HG02885 (cell line): ENCODE data around the gene TNPO1.

Experiments
- ATAC-seq: cut with Tn5 transposase; IDR thresholded peaks from one replicate; pipeline ENCODE4 v1.9.1; 2021; ENCODE audit warnings: mild to moderate bottlenecking; ENCODE audit not compliant: unreplicated experiment, poor library complexity

The TNPO1 gene

DNA sequence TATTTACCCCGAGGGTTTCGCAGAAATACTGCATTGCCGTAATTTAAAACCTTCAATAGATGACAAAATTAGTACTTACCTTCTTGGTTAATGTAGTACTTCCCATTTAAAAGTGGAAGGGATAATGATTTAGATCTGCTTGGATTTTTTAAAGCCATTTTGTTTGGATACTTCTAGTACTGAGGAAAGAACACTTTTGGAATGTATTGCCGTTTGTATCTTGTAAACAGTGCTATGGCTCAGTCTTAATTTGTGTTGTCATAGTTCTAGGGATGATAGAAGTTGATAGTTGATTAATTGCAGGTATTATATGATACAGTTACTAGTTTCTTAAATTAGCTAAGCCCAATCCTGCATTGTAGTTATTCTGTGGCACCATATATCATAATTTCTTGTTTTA lies 33.1 kb downstream of the TNPO1 start:
- ATAC-seq = no peak

GRCh38 chr5:72850113-72850512 lies 33.7 kb downstream of the TNPO1 start:
- ATAC-seq = no peak

- ATAC-seq = no peak
These were observed 35.9 kb downstream of the TNPO1 start for GRCh38 chr5:72852356-72852755.

DNA sequence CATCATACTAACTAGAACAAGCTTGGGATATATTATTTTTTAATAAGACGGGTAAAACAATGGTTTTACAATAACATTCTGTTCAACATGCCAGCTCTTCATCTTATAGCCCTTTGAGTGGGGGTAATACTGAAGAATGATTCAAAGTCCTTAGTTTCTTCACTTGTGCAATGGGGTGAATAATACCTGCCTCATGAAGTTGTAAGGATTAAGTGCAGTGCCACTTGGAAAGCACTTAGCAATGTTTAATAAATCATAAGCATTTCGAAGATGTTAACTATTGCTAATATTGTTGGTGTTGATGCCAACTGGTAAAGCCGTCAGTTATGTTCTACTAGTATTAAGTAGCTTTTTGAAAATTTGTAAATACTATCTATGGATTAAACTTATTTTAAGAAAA lies 38.0 kb downstream of the TNPO1 start:
- no peak for ATAC-seq

- ATAC-seq = no peak
These were observed 39.4 kb downstream of the TNPO1 start for GRCh38 chr5:72855821-72856220.

- no peak for ATAC-seq
These were observed 40.9 kb downstream of the TNPO1 start for GRCh38 chr5:72857396-72857795.

- no peak for ATAC-seq
These were observed 42.7 kb downstream of the TNPO1 start for GRCh38 chr5:72859127-72859526.

DNA sequence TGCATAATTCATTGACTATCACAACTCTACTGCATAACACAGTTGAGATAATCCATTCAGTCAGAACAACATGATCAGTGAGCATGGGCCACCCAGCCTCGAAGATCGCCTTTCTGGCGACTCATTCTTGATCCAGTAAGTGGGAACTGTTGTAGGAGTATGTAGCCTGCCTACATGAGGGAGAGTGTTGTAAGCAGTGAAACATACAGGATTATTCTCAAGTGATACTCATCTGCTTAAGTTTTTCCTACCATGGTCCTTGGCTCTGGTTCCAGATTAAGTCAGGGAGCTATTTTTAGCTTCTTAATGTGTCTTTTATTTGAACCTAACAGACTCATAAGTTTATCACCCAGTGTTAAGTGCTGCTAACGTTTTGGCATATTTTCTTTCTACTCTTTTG lies 44.0 kb downstream of the TNPO1 start:
- no peak for ATAC-seq

DNA sequence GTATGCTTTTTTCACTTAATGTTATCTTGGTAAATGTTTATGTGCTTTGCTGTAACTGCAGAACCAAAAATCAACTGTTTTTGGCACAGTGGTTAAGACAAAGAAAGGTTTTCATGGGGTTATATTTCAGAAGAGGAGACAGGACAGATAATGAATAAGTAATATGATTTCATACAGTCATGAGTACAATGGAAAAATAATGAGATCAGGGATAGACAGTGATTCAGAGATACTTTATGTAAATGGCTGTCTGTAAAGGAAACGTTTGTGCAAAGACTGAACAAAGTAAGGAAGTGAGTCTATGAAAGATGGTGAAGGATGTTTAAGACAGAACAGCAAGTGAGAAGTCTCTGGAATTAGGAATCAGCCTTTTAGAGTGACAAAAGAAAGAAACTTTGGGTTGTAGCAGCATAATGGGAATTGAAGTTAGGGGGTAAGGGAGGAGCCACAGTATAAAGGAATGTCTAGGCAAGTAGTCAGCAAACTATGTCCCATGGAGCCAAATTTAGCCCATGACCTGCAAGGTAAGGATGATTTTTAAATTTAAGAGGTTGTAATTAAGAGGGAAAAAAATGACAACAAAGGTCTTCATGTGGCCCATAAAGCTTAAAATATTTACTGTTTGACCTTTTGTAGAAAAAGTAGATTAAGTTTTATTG lies 55.0 kb downstream of the TNPO1 start:
- ATAC-seq = no peak

DNA sequence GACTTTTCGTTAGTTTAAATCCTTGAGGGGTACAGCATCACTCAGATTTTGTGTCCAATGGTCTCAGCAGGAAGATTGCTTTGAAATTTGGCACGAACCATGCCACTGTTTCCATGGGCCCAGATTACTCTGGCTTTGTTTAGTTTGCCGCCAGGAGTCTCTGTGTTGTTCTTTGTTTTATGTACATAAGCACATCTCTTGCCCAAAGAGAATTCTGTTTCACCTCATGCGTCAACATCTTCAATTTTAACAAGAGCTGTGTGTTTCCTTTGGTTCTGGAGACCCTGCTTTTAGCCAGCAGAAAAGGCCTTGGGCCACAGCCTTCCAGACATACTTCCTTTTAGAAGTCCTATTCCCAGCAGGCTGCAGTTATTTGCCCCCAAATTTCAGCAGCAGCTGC lies 62.4 kb downstream of the TNPO1 start:
- ATAC-seq = no peak

DNA sequence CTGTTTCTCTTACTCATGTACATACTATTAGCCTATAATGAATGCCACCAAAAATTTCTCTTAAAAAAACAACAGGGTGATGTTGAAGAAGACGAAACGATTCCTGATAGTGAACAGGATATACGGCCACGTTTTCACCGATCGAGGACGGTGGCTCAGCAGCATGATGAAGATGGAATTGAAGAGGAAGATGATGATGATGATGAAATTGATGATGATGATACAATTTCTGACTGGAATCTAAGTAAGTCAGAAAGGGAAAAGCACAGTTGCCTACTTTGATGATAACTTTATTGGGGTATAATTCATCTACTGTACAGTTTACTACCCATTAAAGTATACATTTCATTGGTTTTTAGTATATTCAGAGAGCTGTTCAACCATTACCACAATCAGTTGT lies 66.5 kb downstream of the TNPO1 start:
- ATAC-seq = no peak

- no peak for ATAC-seq
These were observed 67.4 kb downstream of the TNPO1 start for GRCh38 chr5:72883850-72884249.

DNA sequence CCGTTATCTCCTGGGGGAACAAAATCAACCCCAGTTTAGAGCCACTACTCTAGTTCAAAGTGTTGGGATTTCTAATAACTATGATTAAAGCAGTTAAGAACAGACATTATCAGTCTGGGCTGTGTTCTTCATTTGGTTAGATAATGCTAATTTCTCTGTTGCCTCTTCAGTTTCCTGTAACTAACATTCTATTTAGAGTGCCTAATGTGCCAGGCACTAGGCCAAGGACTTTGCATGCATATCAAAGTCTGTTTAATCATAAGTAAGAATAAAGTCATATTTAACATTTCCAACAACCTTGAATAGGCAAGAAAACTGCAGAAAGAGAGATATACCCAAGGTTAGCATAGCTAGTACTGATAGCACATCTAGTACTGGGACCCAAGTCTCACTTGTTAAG lies 68.4 kb downstream of the TNPO1 start:
- ATAC-seq = no peak

- ATAC-seq = no peak
These were observed 69.4 kb downstream of the TNPO1 start for GRCh38 chr5:72885824-72886223.

DNA sequence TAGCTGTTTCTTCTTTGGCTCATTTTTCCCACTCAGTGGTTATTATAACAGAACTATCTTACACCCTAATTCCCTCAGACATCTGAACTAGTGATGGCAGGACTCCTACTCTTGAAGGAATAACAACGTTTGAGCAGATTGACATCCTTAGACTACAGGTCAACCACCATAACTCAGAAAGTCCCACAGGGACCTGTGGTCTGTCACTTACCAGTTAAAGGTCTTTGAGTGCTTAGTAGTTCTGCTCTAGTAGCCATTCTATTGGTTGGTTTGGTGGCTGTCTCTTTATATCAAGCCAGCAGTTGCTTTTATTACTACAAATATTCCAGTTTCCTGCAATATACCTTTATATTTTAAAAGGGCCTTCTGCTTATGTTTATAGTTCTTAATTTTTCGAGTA lies 72.1 kb downstream of the TNPO1 start:
- ATAC-seq = no peak

DNA sequence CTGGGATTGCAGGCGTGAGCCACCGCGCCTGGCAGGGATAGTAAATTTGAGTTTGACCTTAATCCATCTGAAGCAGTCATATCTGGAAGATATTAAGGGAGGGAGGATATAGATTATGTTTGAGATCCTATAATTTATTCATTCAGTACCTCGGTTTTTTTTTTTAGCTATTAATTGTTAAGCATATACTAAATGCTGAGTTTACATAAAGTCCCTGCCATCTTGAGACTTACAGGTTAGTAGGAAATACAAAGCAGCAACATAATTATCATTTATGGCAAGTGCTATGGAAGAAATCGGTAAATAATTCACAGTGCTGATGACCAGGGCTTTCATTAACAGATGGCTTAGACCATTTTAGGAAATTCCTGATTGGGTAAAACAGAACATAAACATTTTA lies 72.9 kb downstream of the TNPO1 start:
- ATAC-seq = no peak

GRCh38 chr5:72892846-72893245 lies 76.4 kb downstream of the TNPO1 start:
- no peak for ATAC-seq

GRCh38 chr5:72895758-72896157 lies 79.3 kb downstream of the TNPO1 start:
- ATAC-seq = no peak

GRCh38 chr5:72906806-72907205 lies 90.3 kb downstream of the TNPO1 start:
- no peak for ATAC-seq

DNA sequence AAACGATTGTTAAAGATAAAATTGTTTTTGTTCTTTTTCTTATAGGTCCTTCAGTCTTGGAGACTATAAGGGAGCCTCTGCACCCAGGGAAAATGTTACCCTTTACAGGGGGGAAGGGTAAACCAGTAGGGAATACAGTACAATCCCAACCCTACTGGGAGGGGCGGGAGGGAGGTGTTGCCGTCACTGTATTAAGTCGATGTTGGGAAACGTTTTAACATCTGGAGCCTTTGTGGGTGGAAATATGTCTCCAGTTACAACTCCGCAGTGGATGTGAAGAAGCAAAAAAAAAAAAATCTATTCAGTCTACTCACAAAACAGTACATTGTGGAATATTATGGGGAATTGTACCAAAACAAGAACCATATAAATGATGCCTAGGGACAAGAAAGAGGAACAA lies 92.2 kb downstream of the TNPO1 start:
- ATAC-seq = no peak

GRCh38 chr5:72917371-72917776 lies 100.9 kb downstream of the TNPO1 start:
- ATAC-seq = no peak

GRCh38 chr5:72920690-72921502 lies 104.4 kb downstream of the TNPO1 start:
- no peak for ATAC-seq
